SK-N-SH treated with all-trans-retinoic acid at 6 μM for 48 hours (cell line): ENCODE data around the gene CCBE1.

Experiments used
- ATAC-seq: fragments of 200-7000 bp; cut with Tn5 transposase; 3 replicates; pipeline ENCODE4 v1.9.1; 2020; ENCODE audit warnings: mild to moderate bottlenecking, moderate library complexity
- ARNTL ChIP-seq: fragments of 450-650 bp; formaldehyde crosslinking; IDR thresholded peaks from 2 replicates; pipeline ENCODE4 v1.5.0; 2020; ENCODE audit warnings: low read depth, mild to moderate bottlenecking, moderate library complexity, borderline replicate concordance
- CSDC2 ChIP-seq: fragments of 250-450 bp; sonication (Bioruptor Pico); IDR thresholded peaks from 2 replicates; pipeline ENCODE4 v1.5.0; 2020; ENCODE audit warnings: mild to moderate bottlenecking, moderate library complexity
- ESRRG ChIP-seq: fragments of 250-450 bp; sonication (Bioruptor Pico); IDR thresholded peaks from 2 replicates; pipeline ENCODE4 v1.6.1; 2021; ENCODE audit warnings: mild to moderate bottlenecking
- GLIS3 ChIP-seq: fragments of 250-450 bp; sonication (Bioruptor Pico); IDR thresholded peaks from 2 replicates; pipeline ENCODE4 v1.5.0; 2020; ENCODE audit warnings: mild to moderate bottlenecking, moderate library complexity
- ISL1 ChIP-seq: fragments of 250-450 bp; sonication (Bioruptor Pico); IDR thresholded peaks from 2 replicates; pipeline ENCODE4 v2.1.2; 2022; ENCODE audit warnings: mild to moderate bottlenecking, moderate library complexity
- OSR1 ChIP-seq: fragments of 250-450 bp; sonication (Bioruptor Pico); IDR thresholded peaks from 2 replicates; pipeline ENCODE4 v1.8.0; 2022; ENCODE audit warnings: moderate library complexity, mild to moderate bottlenecking, inconsistent platforms
- RARB ChIP-seq: fragments of 250-450 bp; sonication (Bioruptor Pico); IDR thresholded peaks from 2 replicates; pipeline ENCODE4 v1.8.0; 2021; ENCODE audit warnings: mild to moderate bottlenecking, moderate library complexity
- SNAI2 ChIP-seq: fragments of 250-450 bp; sonication (Bioruptor Pico); IDR thresholded peaks from 2 replicates; pipeline ENCODE4 v1.5.0; 2020; ENCODE audit warnings: mild to moderate bottlenecking, moderate library complexity
- TCF4 ChIP-seq: fragments of 250-450 bp; sonication (Bioruptor Pico); IDR thresholded peaks from 2 replicates; pipeline ENCODE4 v1.8.0; 2021; ENCODE audit warnings: mild to moderate bottlenecking, moderate library complexity, borderline replicate concordance
- TOX ChIP-seq: fragments of 250-450 bp; sonication (Bioruptor Pico); IDR thresholded peaks from 2 replicates; pipeline ENCODE4 v1.8.0; 2021; ENCODE audit warnings: mild to moderate bottlenecking, moderate library complexity, borderline replicate concordance
- ZFP3 ChIP-seq: fragments of 250-450 bp; sonication (Bioruptor Pico); IDR thresholded peaks from 2 replicates; pipeline ENCODE4 v1.5.0; 2020; ENCODE audit warnings: mild to moderate bottlenecking, moderate library complexity
- ZFP30 ChIP-seq: fragments of 450-650 bp; formaldehyde crosslinking; IDR thresholded peaks from 2 replicates; pipeline ENCODE4 v1.5.0; 2022; ENCODE audit warnings: mild to moderate bottlenecking, moderate library complexity
- ZNF565 ChIP-seq: fragments of 450-650 bp; formaldehyde crosslinking; conservative IDR thresholded peaks from 2 replicates; pipeline ENCODE4 v1.5.0; 2020; ENCODE audit warnings: low read depth, mild to moderate bottlenecking, moderate library complexity
- ZNF8 ChIP-seq: fragments of 450-650 bp; formaldehyde crosslinking; IDR thresholded peaks from 2 replicates; pipeline ENCODE4 v1.5.0; 2020; ENCODE audit warnings: mild to moderate bottlenecking, moderate library complexity
- TF ChIP-seq, protein P1 (sequence below): fragments of 250-450 bp; sonication (Bioruptor Pico); IDR thresholded peaks from 2 replicates; pipeline ENCODE4 v1.5.1; 2021; ENCODE audit warnings: mild to moderate bottlenecking, moderate library complexity
- TF ChIP-seq, protein P2 (sequence below): fragments of 250-450 bp; sonication (Bioruptor Pico); IDR thresholded peaks from 2 replicates; pipeline ENCODE4 v1.8.0; 2021; ENCODE audit warnings: low read depth, mild to moderate bottlenecking, moderate library complexity, borderline replicate concordance
- TF ChIP-seq, protein P3 (sequence below): fragments of 250-450 bp; sonication (Bioruptor Pico); IDR thresholded peaks from 2 replicates; pipeline ENCODE4 v1.5.0; 2020; ENCODE audit warnings: mild to moderate bottlenecking, moderate library complexity

CCBE1 gene

DNA sequence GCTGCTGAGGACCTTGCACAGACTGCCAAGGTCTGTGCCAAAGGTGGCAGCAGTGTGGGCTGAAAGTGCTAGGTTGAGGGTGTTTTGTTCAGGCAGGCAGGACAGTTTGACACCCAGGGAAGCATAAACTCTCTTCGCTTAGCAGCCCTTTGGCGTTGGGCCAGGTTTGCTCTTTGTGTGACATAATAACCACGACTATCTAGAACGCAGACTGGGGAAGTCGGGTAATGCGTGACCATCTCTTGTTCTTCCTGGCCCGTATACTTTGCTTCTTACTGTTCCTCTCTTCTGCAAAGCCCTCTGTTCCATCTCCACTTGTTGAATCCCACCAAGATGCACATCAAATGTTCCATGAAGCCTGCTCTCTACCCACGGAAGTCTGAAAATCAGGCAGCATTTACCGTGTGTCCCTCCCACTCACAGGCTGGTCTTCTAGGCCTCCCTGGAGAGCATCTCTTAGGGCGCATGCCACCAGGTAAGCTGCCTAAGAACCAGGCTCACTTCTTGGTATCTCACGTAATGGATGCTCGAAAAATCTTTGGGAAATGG lies 241.4 kb downstream of the CCBE1 start (continued):
- no peak for TF ChIP-seq SNAI2 (CRISPR knock-in tag)

DNA sequence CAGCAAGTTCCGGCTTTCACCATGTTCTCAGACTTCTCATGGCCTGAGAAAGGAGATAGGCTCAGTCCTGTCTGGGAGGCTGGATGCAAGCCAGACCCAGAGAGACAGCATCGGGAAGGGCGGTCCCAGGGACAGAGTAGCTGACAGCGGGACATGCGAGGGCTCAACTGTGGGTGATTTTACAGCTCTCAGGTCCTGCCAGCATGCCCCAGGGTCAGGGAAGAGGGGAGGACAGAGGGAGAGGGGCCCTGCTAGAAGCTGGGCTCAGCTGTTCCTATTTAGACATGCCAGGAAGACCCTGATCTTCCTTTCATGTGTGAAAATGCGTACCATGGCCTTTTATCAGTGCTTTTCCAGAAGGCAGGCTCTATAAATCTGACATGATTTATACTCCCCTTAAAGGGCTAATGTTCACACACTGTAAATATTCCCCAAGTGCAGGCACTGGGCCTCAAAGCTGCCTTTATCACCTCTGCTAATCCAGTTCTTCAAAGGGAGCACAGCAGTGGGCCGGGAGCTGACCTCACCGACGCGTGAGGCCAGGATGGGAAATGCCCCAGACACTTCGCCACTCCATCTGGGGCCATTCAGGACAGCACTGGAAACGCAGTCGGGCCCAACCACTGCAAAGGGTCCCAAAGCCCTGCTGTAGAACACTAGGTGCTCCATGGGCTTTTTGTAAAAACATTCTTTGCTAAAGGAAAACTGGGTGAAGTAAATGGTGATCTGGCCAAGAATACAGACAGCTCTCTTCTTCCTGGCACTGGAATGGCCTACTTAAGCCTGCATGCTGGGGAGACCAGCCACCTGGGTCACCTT lies 242.1 kb downstream of the CCBE1 start:
- no peak for ATAC-seq
- TF ChIP-seq RARB (no peak), ZNF8 (CRISPR knock-in tag) (peak; percentile 100), TCF4 (CRISPR knock-in tag) (peak; percentile 25; the same call in 1 of the 2 replicates)

DNA sequence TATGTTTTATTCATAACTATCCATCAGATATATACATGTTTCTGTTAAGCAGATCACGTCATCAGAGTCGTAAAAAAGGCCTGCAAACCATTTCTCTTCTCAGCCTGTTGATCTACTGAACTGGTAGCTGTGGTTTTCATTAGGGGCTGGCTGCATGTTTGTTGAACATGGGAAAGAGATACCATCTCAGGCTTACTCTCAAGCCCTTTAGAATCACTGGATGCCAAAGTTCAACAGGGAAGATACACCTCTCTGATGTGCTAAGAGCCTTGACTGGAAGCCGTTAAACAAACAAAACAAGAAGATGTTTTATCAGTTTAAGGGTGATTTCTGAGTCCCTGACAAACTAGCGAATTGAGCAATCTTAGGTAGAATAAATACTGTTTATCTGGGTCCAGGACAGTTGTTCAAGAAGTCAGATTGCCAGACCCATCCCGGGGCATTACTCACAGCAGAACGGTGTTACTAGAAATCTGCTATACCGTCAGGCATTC lies 243.7 kb downstream of the CCBE1 start:
- TF ChIP-seq, protein P1, sequence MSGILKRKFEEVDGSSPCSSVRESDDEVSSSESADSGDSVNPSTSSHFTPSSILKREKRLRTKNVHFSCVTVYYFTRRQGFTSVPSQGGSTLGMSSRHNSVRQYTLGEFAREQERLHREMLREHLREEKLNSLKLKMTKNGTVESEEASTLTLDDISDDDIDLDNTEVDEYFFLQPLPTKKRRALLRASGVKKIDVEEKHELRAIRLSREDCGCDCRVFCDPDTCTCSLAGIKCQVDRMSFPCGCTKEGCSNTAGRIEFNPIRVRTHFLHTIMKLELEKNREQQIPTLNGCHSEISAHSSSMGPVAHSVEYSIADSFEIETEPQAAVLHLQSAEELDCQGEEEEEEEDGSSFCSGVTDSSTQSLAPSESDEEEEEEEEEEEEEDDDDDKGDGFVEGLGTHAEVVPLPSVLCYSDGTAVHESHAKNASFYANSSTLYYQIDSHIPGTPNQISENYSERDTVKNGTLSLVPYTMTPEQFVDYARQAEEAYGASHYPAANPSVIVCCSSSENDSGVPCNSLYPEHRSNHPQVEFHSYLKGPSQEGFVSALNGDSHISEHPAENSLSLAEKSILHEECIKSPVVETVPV (CRISPR knock-in tag) = no peak
- no peak for TF ChIP-seq CSDC2
- no peak for TF ChIP-seq ZFP3
- peak; percentile 62; the same call in 1 of the 2 replicates for TF ChIP-seq TCF4 (CRISPR knock-in tag)
- TF ChIP-seq ISL1 (CRISPR knock-in tag) = 0 out of 2 replicates have a peak, but pooled peaks have one; percentile 13
- no peak for TF ChIP-seq ZNF565 (CRISPR knock-in tag)
- TF ChIP-seq ESRRG (CRISPR knock-in tag) = no peak
- TF ChIP-seq OSR1 (CRISPR knock-in tag) = no peak
- TF ChIP-seq ARNTL (CRISPR knock-in tag) = no peak
- no peak for TF ChIP-seq SNAI2 (CRISPR knock-in tag)
- no peak; the same call in 2 of the 3 replicates for ATAC-seq

DNA sequence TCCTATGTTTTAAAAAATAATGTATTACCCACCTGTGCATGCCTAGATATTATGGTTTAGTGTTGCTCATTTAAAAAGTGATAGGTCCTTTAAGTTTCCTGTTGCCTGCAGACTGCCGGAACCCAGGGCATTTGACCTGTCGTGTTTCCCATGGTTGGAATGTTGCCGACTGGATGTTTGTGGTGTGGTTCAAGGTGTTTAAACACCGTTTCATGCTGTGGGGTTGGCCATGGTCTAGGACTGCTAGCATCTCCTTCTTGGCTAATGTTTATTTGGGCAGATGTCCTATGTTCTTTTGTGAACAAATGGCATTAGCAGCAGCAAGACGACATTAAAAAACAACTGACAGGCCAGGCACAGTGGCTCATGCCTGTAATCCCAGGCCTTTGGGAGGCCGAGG lies 245.3 kb downstream of the CCBE1 start:
- TF ChIP-seq ZNF8 (CRISPR knock-in tag) = no peak
- TF ChIP-seq ZFP30 (CRISPR knock-in tag) = no peak
- TF ChIP-seq, protein P2, sequence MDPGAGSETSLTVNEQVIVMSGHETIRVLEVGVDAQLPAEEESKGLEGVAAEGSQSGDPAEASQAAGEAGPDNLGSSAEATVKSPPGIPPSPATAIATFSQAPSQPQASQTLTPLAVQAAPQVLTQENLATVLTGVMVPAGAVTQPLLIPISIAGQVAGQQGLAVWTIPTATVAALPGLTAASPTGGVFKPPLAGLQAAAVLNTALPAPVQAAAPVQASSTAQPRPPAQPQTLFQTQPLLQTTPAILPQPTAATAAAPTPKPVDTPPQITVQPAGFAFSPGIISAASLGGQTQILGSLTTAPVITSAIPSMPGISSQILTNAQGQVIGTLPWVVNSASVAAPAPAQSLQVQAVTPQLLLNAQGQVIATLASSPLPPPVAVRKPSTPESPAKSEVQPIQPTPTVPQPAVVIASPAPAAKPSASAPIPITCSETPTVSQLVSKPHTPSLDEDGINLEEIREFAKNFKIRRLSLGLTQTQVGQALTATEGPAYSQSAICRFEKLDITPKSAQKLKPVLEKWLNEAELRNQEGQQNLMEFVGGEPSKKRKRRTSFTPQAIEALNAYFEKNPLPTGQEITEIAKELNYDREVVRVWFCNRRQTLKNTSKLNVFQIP (CRISPR knock-in tag) = no peak
- TF ChIP-seq ISL1 (CRISPR knock-in tag) = no peak
- TF ChIP-seq ZNF565 (CRISPR knock-in tag) = no peak
- TF ChIP-seq TOX = no peak
- no peak for TF ChIP-seq RARB
- TF ChIP-seq CSDC2 = no peak
- no peak for ATAC-seq

DNA sequence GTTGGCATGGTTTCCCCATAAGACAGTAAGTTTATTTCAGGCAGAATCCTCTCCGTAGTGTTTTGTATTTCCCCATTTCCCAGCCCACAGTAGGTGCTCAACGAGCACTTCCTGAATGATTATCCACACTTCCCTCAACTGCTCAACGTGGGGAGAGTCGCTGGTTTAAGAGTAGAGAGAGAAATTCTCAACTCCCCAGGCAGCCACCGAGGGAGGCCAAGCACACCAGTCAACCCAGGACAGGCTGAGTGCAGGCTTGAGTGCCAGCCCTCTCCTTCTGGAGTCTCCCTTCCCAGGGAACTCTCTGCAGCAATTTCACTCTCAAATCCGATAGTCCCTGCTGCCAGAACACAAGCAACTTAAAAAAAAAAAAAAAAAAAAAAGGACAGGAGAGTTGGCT lies 246.2 kb downstream of the CCBE1 start:
- no peak for ATAC-seq
- TF ChIP-seq ESRRG (CRISPR knock-in tag) (no peak), ISL1 (CRISPR knock-in tag) (no peak)
- TF ChIP-seq, protein P3, sequence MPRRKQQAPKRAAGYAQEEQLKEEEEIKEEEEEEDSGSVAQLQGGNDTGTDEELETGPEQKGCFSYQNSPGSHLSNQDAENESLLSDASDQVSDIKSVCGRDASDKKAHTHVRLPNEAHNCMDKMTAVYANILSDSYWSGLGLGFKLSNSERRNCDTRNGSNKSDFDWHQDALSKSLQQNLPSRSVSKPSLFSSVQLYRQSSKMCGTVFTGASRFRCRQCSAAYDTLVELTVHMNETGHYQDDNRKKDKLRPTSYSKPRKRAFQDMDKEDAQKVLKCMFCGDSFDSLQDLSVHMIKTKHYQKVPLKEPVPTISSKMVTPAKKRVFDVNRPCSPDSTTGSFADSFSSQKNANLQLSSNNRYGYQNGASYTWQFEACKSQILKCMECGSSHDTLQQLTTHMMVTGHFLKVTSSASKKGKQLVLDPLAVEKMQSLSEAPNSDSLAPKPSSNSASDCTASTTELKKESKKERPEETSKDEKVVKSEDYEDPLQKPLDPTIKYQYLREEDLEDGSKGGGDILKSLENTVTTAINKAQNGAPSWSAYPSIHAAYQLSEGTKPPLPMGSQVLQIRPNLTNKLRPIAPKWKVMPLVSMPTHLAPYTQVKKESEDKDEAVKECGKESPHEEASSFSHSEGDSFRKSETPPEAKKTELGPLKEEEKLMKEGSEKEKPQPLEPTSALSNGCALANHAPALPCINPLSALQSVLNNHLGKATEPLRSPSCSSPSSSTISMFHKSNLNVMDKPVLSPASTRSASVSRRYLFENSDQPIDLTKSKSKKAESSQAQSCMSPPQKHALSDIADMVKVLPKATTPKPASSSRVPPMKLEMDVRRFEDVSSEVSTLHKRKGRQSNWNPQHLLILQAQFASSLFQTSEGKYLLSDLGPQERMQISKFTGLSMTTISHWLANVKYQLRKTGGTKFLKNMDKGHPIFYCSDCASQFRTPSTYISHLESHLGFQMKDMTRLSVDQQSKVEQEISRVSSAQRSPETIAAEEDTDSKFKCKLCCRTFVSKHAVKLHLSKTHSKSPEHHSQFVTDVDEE (CRISPR knock-in tag) = no peak

DNA sequence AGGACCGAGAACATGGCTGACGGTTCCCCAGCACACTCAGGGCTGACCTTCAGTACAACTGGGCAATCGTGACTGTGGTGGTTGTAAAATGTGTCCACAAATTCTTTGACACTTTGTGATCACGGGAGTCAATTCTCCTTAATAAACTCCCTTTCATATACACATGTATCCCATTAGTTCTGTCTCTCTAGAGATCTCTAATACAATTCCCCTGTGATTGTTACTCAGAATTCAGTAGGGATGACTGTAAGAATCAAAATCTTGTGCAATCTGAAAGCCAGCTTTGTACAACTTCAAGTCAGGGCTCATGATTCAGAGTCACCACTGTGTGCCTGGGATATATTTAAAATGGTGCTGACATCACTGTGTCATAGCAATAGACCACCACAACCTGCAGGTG lies 248.7 kb downstream of the CCBE1 start:
- TF ChIP-seq, protein P3 (CRISPR knock-in tag) = no peak
- TF ChIP-seq, protein P2 (CRISPR knock-in tag) = no peak
- TF ChIP-seq OSR1 (CRISPR knock-in tag) (no peak), TOX (no peak), GLIS3 (CRISPR knock-in tag) (no peak), ZFP30 (CRISPR knock-in tag) (no peak), ESRRG (CRISPR knock-in tag) (no peak), ZNF8 (CRISPR knock-in tag) (no peak), ZFP3 (no peak), RARB (no peak), ZNF565 (CRISPR knock-in tag) (no peak)
- TF ChIP-seq, protein P1 (CRISPR knock-in tag) = no peak
- ATAC-seq = no peak
